Endothelial cell of umbilical vein (primary cell): ENCODE measurements around the gene PATE4. TPM values are rescaled to one million over a fixed set of nuclear protein-coding genes. Genes with fewer than 3 reads are reported as not detected.
"Not testable (repeated sequence)": the region's sequence is repeated elsewhere in the genome, so short reads cannot be mapped to it uniquely, and the experiment has no call there.

ENCODE experiments used
- BruUV-seq: library from RNA; stranded (reverse); fragments of 400-500 nt; replicated peaks from 2 replicates; lab custom pipeline; 2021; lab: Mats Ljungman, UMichigan
- CTCF ChIA-PET: fragments of 300-600, 350-600 bp; sonication (Branson Sonifier 250); formaldehyde crosslinking; loops from one replicate; lab custom pipeline; 2021; ENCODE audit warnings: antibody characterized with exemption, inconsistent platforms; lab: Charles Lee
- POLR2A ChIA-PET: fragments of 300-600, 350-600 bp; sonication (Branson Sonifier 250); formaldehyde crosslinking; loops from one replicate; lab custom pipeline; 2021; ENCODE audit warnings: antibody characterized with exemption, inconsistent platforms; lab: Charles Lee
- DNase-seq: peaks from one replicate; pipeline ENCODE4 v3.0.0-alpha.2; 2011; ENCODE audit warnings: low read depth, low spot score
- FAIRE-seq: peaks from 2 replicates; lab custom pipeline; 2011; peaks lifted over from hg19 to GRCh38; lab: Jason Lieb, UNC
- H2AFZ ChIP-seq: 2 replicates; pipeline ENCODE4 v1.6.0; 2012; ENCODE audit warnings: low read depth, low read length, control low read depth, inconsistent platforms
- H3K27ac ChIP-seq: 2 replicates; pipeline ENCODE4 v1.5.1; 2011; ENCODE audit warnings: low read depth, mild to moderate bottlenecking, control low read depth, low read length, moderate library complexity; ENCODE audit not compliant: insufficient read depth
- H3K27me3 ChIP-seq, 2 experiments: 2 replicates each; pipeline versions ENCODE4 v1.6.0 to v1.6.1; 2011; ENCODE audit warnings: low read length in 2 of 2, mixed read lengths in 1 of 2; ENCODE audit not compliant: control insufficient read depth in 2 of 2, insufficient read depth in 2 of 2
- H3K36me3 ChIP-seq, 2 experiments: 2 replicates in 1 of 2; 3 replicates in 1 of 2; pipeline ENCODE4 v1.5.1; 2011; ENCODE audit warnings: low read length in 2 of 2, mild to moderate bottlenecking in 1 of 2, moderate library complexity in 1 of 2; ENCODE audit not compliant: control insufficient read depth in 2 of 2, insufficient read depth in 2 of 2; ENCODE audit errors: extremely low read depth in 1 of 2
- H3K4me1 ChIP-seq: 3 replicates; pipeline ENCODE4 v1.5.1; 2011; ENCODE audit warnings: mild to moderate bottlenecking, low read length; ENCODE audit not compliant: control insufficient read depth, insufficient read depth; ENCODE audit errors: extremely low read depth
- H3K4me2 ChIP-seq: 2 replicates; pipeline ENCODE4 v1.6.1; 2011; ENCODE audit warnings: low read length, control low read depth, mixed read lengths; ENCODE audit not compliant: insufficient read depth
- H3K4me3 ChIP-seq, 3 experiments: fragments of 200-600 bp in 1 of 3; sonication (generic), shearing (Covaris generic) in 1 of 3; replicated peaks in 1 of 3; 2 replicates each; pipeline ENCODE4 v1.5.1; 2011 to 2016; ENCODE audit warnings: control low read depth in 3 of 3, low read length in 3 of 3, mild to moderate bottlenecking in 2 of 3, inconsistent platforms in 1 of 3, low read depth in 1 of 3, moderate library complexity in 1 of 3; ENCODE audit not compliant: insufficient read depth in 1 of 3
- H3K79me2 ChIP-seq: 2 replicates; pipeline ENCODE4 v1.6.0; 2012; ENCODE audit warnings: low read length, inconsistent platforms; ENCODE audit not compliant: control insufficient read depth, insufficient read depth
- H3K9ac ChIP-seq: replicated peaks from 2 replicates; pipeline ENCODE3; 2011; ENCODE audit warnings: low read length, control low read depth; ENCODE audit not compliant: insufficient read depth; ENCODE audit errors: extremely low read depth
- H3K9me1 ChIP-seq: replicated peaks from 3 replicates; pipeline ENCODE4 v1.6.0; 2011; ENCODE audit warnings: mild to moderate bottlenecking, low read length; ENCODE audit not compliant: control insufficient read depth, insufficient read depth; ENCODE audit errors: extremely low read depth
- H3K9me3 ChIP-seq: replicated peaks from 2 replicates; pipeline ENCODE4 v1.5.1; 2012; ENCODE audit warnings: low read length, inconsistent platforms; ENCODE audit not compliant: control insufficient read depth, insufficient read depth
- H4K20me1 ChIP-seq: replicated peaks from 2 replicates; pipeline ENCODE3; 2011; ENCODE audit warnings: mild to moderate bottlenecking, low read length; ENCODE audit not compliant: control insufficient read depth, insufficient read depth; ENCODE audit errors: extremely low read depth
- EZH2 ChIP-seq: IDR thresholded peaks from 2 replicates; pipeline ENCODE4 v1.6.1; 2012; ENCODE audit warnings: borderline replicate concordance, low read depth, mild to moderate bottlenecking, moderate library complexity, low read length, inconsistent platforms; ENCODE audit not compliant: severe bottlenecking
- FOS ChIP-seq: IDR thresholded peaks from 2 replicates; pipeline ENCODE4 v1.6.1; 2011; ENCODE audit warnings: mild to moderate bottlenecking, low read length, moderate library complexity, borderline replicate concordance; ENCODE audit not compliant: insufficient read depth
- GATA2 ChIP-seq: IDR thresholded peaks from 2 replicates; pipeline ENCODE4 v1.7.0; 2011; ENCODE audit warnings: low read depth, mild to moderate bottlenecking, moderate library complexity, mixed read lengths, low read length; ENCODE audit not compliant: insufficient read length, insufficient read depth
- JUN ChIP-seq: IDR thresholded peaks from 2 replicates; pipeline ENCODE4 v1.6.1; 2011; ENCODE audit warnings: borderline replicate concordance, low read depth; ENCODE audit not compliant: insufficient read length, insufficient read depth
- MYC ChIP-seq: IDR thresholded peaks from one replicate; pipeline ENCODE4 v1.6.1; 2011; ENCODE audit warnings: mild to moderate bottlenecking, low read depth, low read length
- POLR2A ChIP-seq: IDR thresholded peaks from 2 replicates; pipeline ENCODE4 v1.6.1; 2012; ENCODE audit warnings: low read depth, mild to moderate bottlenecking, control low read depth, low read length
- POLR2AphosphoS5 ChIP-seq: IDR thresholded peaks from 2 replicates; pipeline ENCODE4 v1.6.1; 2012; ENCODE audit warnings: low read depth, mild to moderate bottlenecking, control low read depth, low read length, moderate library complexity; ENCODE audit not compliant: insufficient read depth
- dilution Hi-C: fragments of 300-500 bp; cut with MboI; formaldehyde crosslinking; loops from one replicate; pipeline ENCODE4 v1.15.0; 2019; ENCODE audit warnings: low sequenced_read_pairs; ENCODE audit not compliant: extremely low pct_ligation_motif_present
- intact Hi-C: fragments of 100-400 bp; cut with micrococcal nuclease; formaldehyde crosslinking; loops from one replicate; pipeline ENCODE4 v1.10.0; 2022
- polyA plus RNA-seq, 4 experiments: library from polyadenylated mRNA; depleted of rRNA in 3 of 4; stranded (reverse) in 3 of 4; unstranded in 1 of 4; fragments of >200 nt; gene quantifications; 2 replicates each; pipeline versions ENCODE4 v1.2.1 to v1.2.3, GENCODE V29; 2011 to 2012; ENCODE audit warnings: missing spikeins in 1 of 4
- total RNA-seq: library from RNA; stranded (reverse); gene quantifications from 2 replicates; pipeline ENCODE4 v1.2.3, GENCODE V29; 2021
- TF ChIP-seq, protein P1 (sequence below): IDR thresholded peaks from 2 replicates; pipeline ENCODE4 v1.6.1; 2011; ENCODE audit not compliant: insufficient read depth, insufficient read length
- TF ChIP-seq, protein P2 (sequence below), 2 donors: IDR thresholded peaks; 1 replicate in 1 of 2; 2 replicates in 1 of 2; pipeline ENCODE4 v1.5.1; 2011; ENCODE audit warnings: low read length in 2 of 2, mild to moderate bottlenecking in 2 of 2, moderate library complexity in 2 of 2, control low read depth in 1 of 2, inconsistent platforms in 1 of 2, low read depth in 1 of 2; ENCODE audit not compliant: insufficient read depth in 1 of 2; ENCODE audit errors: extremely low read depth in 1 of 2

PATE4 gene
- total and polyA plus RNA-seq, 2 donors (not counting 3 experiments of a cell fraction or from before 2014, with no cell fraction given) = not detected

GRCh38 chr11:125865354-125865753, 32.2 kb downstream of the PATE4 start:
- H3K79me2 ChIP-seq, POLR2A ChIA-PET, dilution Hi-C loops, H3K36me3 ChIP-seq, BruUV-seq, H3K4me1 ChIP-seq, H3K9me1 ChIP-seq, FAIRE-seq, DNase-seq, H3K9me3 ChIP-seq, H3K27ac ChIP-seq, H3K27me3 ChIP-seq, H2AFZ ChIP-seq, H3K9ac ChIP-seq, CTCF ChIA-PET, intact Hi-C loops, H3K4me3 ChIP-seq, H3K4me2 ChIP-seq, H4K20me1 ChIP-seq: not testable (repeated sequence)

GRCh38 chr11:125869521-125869920, 36.4 kb downstream of the PATE4 start:
- Histone ChIP-seq H3K27ac (no peak overlapping the region), H3K9me3 (no peaks in the 10 kb centered on the region), H3K9ac (no peak overlapping the region), H3K79me2 (no peaks in the 10 kb centered on the region), H3K4me2 (no peak overlapping the region), H3K4me3 (no peak overlapping the region), H2AFZ (no peak overlapping the region), H3K36me3 (no peaks in the 10 kb centered on the region), H3K4me1 (no peaks in the 10 kb centered on the region), H3K27me3 (no peaks in the 10 kb centered on the region), H4K20me1 (no peaks in the 10 kb centered on the region), H3K9me1 (no peaks in the 10 kb centered on the region)
- FAIRE-seq (no peak), DNase-seq (no peak)
- BruUV-seq = no TSS peak
- ChIA-PET CTCF (no interaction called here), POLR2A (no interaction called here)
- dilution Hi-C loops = no loop called here
- TF ChIP-seq, protein P1, sequence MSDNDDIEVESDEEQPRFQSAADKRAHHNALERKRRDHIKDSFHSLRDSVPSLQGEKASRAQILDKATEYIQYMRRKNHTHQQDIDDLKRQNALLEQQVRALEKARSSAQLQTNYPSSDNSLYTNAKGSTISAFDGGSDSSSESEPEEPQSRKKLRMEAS = no peak
- no peak for TF ChIP-seq GATA2
- TF ChIP-seq POLR2AphosphoS5 = no peak
- TF ChIP-seq MYC = no peak
- TF ChIP-seq EZH2 = no peak
- no peak for TF ChIP-seq JUN
- TF ChIP-seq FOS = no peak
- no peak for TF ChIP-seq POLR2A
- TF ChIP-seq, protein P2, sequence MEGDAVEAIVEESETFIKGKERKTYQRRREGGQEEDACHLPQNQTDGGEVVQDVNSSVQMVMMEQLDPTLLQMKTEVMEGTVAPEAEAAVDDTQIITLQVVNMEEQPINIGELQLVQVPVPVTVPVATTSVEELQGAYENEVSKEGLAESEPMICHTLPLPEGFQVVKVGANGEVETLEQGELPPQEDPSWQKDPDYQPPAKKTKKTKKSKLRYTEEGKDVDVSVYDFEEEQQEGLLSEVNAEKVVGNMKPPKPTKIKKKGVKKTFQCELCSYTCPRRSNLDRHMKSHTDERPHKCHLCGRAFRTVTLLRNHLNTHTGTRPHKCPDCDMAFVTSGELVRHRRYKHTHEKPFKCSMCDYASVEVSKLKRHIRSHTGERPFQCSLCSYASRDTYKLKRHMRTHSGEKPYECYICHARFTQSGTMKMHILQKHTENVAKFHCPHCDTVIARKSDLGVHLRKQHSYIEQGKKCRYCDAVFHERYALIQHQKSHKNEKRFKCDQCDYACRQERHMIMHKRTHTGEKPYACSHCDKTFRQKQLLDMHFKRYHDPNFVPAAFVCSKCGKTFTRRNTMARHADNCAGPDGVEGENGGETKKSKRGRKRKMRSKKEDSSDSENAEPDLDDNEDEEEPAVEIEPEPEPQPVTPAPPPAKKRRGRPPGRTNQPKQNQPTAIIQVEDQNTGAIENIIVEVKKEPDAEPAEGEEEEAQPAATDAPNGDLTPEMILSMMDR (IDR thresholded peaks at IDR 0.05; ENCODE audit: extremely low read depth in 1 of 2, insufficient read depth in 1 of 2, low read depth in 1 of 2, low read length in 2 of 2) = no peak
- intact Hi-C loops = no loop called here
